HepG2 (cell line): ENCODE results near the gene RNH1. TPM values are rescaled to one million over a fixed set of nuclear protein-coding genes. Genes with fewer than 3 reads are reported as not detected.

Experiments
- ARHGAP35 ChIP-seq: sonication (generic); formaldehyde crosslinking; IDR thresholded peaks from 2 replicates; pipeline ENCODE4 v1.9.0; 2022; ENCODE audit warnings: mild to moderate bottlenecking, inconsistent platforms, moderate library complexity, missing genetic modification reagents, borderline replicate concordance
- ATF7 ChIP-seq, 2 experiments: fragments of 450-650 bp in 1 of 2; sonication (generic) in 1 of 2; formaldehyde crosslinking in 1 of 2; IDR thresholded peaks; 2 replicates each; pipeline versions ENCODE4 v1.4.0 to v1.6.1; 2016 to 2020; ENCODE audit warnings: antibody characterized with exemption in 1 of 2, mild to moderate bottlenecking in 1 of 2, missing genetic modification reagents in 1 of 2
- KDM6A ChIP-seq: IDR thresholded peaks from 2 replicates; pipeline ENCODE4 v1.6.1; 2016; ENCODE audit warnings: low read depth
- NCOA1 ChIP-seq: sonication (generic); formaldehyde crosslinking; IDR thresholded peaks from 2 replicates; pipeline ENCODE4 v1.9.0; 2021; ENCODE audit warnings: missing genetic modification reagents
- PCBP1 ChIP-seq: fragments of 200-400 bp; formaldehyde crosslinking; IDR thresholded peaks from 2 replicates; pipeline ENCODE4 v1.6.1; 2017; ENCODE audit warnings: mild to moderate bottlenecking, low read depth, low read length, borderline replicate concordance
- U2AF2 ChIP-seq: fragments of 200-400 bp; formaldehyde crosslinking; IDR thresholded peaks from 2 replicates; pipeline ENCODE4 v1.6.1; 2017; ENCODE audit warnings: low read depth, mild to moderate bottlenecking, low read length
- ZBTB20 ChIP-seq: sonication (generic); formaldehyde crosslinking; IDR thresholded peaks from 2 replicates; pipeline ENCODE4 v1.8.1; 2023; ENCODE audit warnings: missing genetic modification reagents, low read depth, mild to moderate bottlenecking, borderline replicate concordance
- ZBTB42 ChIP-seq: sonication (generic); formaldehyde crosslinking; IDR thresholded peaks from 2 replicates; pipeline ENCODE4 v1.5.0; 2020; ENCODE audit warnings: mild to moderate bottlenecking, missing genetic modification reagents
- ZFP41 ChIP-seq: sonication (generic); formaldehyde crosslinking; IDR thresholded peaks from 2 replicates; pipeline ENCODE4 v1.4.0; 2020; ENCODE audit warnings: mild to moderate bottlenecking, missing genetic modification reagents, borderline replicate concordance
- ZNF136 ChIP-seq: sonication (generic); formaldehyde crosslinking; IDR thresholded peaks from 2 replicates; pipeline ENCODE4 v1.8.1; 2022; ENCODE audit warnings: low read depth, mild to moderate bottlenecking, moderate library complexity, missing genetic modification reagents
- ZNF138 ChIP-seq: sonication (generic); formaldehyde crosslinking; IDR thresholded peaks from 2 replicates; pipeline ENCODE4 v1.5.0; 2020; ENCODE audit warnings: mild to moderate bottlenecking, low read depth, missing genetic modification reagents
- ZNF549 ChIP-seq: sonication (generic); formaldehyde crosslinking; IDR thresholded peaks from 2 replicates; pipeline ENCODE4 v1.5.0; 2020; ENCODE audit warnings: missing genetic modification reagents
- ZNF552 ChIP-seq: sonication (generic); formaldehyde crosslinking; IDR thresholded peaks from 2 replicates; pipeline ENCODE4 v1.9.0; 2022; ENCODE audit warnings: missing genetic modification reagents, mild to moderate bottlenecking, borderline replicate concordance
- polyA plus RNA-seq, 8 experiments: library from polyadenylated mRNA; depleted of rRNA in 3 of 8; stranded (reverse) in 7 of 8; unstranded in 1 of 8; fragments of >200 nt; fragmentation: Illumina TruSeq in 4 of 8; extraction: Trizol in 4 of 8; gene quantifications; 2 replicates each; pipeline versions ENCODE4 v1.2.1 to v1.2.3, GENCODE V29; 2011 to 2016; ENCODE audit warnings: low read depth in 4 of 8, missing spikeins in 1 of 8, mixed read lengths in 1 of 8; ENCODE audit not compliant: insufficient read depth in 1 of 8
- total RNA-seq, 5 experiments: library from RNA; depleted of rRNA; stranded (reverse); fragments of >200 nt; fragmentation: Illumina TruSeq; extraction: Trizol; gene quantifications; 2 replicates each; pipeline ENCODE4 v1.2.3, GENCODE V29; 2016; ENCODE audit warnings: low read depth in 1 of 5
- TF ChIP-seq, protein P1 (sequence below): sonication (generic); formaldehyde crosslinking; IDR thresholded peaks from 2 replicates; pipeline ENCODE4 v1.4.0; 2020; ENCODE audit warnings: mild to moderate bottlenecking, missing genetic modification reagents
- TF ChIP-seq, protein P2 (sequence below): sonication (generic); formaldehyde crosslinking; IDR thresholded peaks from 2 replicates; pipeline ENCODE4 v1.9.0; 2021; ENCODE audit warnings: mild to moderate bottlenecking, missing genetic modification reagents
- TF ChIP-seq, protein P3 (sequence below): sonication (generic); formaldehyde crosslinking; IDR thresholded peaks from 2 replicates; pipeline ENCODE4 v1.4.0; 2020; ENCODE audit warnings: missing genetic modification reagents
- TF ChIP-seq, protein P4 (sequence below): IDR thresholded peaks from 2 replicates; pipeline ENCODE4 v1.6.1; 2016

The RNH1 gene
- total and polyA plus RNA-seq, 2 of the 13 experiments (the other 11 are each of a cell fraction or from before 2014, with no cell fraction given) = 36.0 to 74.1 TPM

DNA sequence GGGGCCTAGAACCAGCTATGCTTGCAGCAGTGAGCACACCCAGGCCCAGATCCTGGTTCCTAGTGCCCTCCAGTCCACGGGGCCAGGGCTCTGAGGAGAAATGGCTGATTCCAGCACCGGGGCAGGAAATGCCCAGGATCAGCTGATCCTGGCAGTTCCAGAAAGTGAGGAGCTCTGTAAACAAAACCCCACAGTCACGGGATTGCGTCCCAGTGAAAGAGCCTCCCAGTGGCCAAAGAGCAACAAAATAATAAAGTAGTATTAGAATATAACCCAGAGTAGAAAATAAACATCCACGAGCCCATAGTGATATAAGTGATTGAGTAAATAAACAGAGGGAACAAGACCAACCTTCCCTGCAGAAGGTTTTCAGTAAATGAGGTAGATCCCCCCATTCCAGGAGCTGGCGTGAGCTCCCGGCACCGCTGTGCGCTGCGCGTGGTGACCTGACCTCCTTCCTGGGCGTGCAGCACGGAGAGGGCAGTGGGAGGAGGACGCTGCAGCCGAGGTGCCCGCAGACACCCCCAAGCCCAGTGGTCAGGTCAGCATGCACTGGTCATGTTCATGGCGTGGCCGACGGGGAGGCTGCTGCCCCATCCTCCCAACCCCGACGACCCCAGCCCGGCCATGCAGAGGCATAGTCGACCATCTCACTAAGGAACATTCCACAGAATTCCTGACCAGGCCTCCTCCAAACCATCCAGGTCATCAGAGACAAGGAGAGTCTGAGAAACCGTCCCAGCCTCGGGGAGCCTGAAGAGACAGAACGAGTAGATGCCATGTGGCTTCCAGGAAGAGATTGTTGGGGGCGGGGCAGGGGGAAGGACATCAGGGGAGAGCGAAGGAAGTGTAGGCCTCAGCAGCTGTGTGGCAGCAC is 37.1 kb downstream of the RNH1 start (continued):
- TF ChIP-seq, protein P1, sequence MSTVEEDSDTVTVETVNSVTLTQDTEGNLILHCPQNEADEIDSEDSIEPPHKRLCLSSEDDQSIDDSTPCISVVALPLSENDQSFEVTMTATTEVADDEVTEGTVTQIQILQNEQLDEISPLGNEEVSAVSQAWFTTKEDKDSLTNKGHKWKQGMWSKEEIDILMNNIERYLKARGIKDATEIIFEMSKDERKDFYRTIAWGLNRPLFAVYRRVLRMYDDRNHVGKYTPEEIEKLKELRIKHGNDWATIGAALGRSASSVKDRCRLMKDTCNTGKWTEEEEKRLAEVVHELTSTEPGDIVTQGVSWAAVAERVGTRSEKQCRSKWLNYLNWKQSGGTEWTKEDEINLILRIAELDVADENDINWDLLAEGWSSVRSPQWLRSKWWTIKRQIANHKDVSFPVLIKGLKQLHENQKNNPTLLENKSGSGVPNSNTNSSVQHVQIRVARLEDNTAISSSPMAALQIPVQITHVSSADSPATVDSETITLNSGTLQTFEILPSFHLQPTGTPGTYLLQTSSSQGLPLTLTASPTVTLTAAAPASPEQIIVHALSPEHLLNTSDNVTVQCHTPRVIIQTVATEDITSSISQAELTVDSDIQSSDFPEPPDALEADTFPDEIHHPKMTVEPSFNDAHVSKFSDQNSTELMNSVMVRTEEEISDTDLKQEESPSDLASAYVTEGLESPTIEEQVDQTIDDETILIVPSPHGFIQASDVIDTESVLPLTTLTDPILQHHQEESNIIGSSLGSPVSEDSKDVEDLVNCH (CRISPR knock-in tag) = no peak
- TF ChIP-seq, protein P2, sequence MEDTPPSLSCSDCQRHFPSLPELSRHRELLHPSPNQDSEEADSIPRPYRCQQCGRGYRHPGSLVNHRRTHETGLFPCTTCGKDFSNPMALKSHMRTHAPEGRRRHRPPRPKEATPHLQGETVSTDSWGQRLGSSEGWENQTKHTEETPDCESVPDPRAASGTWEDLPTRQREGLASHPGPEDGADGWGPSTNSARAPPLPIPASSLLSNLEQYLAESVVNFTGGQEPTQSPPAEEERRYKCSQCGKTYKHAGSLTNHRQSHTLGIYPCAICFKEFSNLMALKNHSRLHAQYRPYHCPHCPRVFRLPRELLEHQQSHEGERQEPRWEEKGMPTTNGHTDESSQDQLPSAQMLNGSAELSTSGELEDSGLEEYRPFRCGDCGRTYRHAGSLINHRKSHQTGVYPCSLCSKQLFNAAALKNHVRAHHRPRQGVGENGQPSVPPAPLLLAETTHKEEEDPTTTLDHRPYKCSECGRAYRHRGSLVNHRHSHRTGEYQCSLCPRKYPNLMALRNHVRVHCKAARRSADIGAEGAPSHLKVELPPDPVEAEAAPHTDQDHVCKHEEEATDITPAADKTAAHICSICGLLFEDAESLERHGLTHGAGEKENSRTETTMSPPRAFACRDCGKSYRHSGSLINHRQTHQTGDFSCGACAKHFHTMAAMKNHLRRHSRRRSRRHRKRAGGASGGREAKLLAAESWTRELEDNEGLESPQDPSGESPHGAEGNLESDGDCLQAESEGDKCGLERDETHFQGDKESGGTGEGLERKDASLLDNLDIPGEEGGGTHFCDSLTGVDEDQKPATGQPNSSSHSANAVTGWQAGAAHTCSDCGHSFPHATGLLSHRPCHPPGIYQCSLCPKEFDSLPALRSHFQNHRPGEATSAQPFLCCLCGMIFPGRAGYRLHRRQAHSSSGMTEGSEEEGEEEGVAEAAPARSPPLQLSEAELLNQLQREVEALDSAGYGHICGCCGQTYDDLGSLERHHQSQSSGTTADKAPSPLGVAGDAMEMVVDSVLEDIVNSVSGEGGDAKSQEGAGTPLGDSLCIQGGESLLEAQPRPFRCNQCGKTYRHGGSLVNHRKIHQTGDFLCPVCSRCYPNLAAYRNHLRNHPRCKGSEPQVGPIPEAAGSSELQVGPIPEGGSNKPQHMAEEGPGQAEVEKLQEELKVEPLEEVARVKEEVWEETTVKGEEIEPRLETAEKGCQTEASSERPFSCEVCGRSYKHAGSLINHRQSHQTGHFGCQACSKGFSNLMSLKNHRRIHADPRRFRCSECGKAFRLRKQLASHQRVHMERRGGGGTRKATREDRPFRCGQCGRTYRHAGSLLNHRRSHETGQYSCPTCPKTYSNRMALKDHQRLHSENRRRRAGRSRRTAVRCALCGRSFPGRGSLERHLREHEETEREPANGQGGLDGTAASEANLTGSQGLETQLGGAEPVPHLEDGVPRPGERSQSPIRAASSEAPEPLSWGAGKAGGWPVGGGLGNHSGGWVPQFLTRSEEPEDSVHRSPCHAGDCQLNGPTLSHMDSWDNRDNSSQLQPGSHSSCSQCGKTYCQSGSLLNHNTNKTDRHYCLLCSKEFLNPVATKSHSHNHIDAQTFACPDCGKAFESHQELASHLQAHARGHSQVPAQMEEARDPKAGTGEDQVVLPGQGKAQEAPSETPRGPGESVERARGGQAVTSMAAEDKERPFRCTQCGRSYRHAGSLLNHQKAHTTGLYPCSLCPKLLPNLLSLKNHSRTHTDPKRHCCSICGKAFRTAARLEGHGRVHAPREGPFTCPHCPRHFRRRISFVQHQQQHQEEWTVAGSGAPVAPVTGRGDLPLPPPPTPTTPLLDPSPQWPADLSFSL = no peak
- TF ChIP-seq ATF7 (IDR thresholded peaks at IDR 0.05) (no peak), ATF7 (CRISPR knock-in tag; IDR thresholded peaks at IDR 0.05) (no peak), ZBTB42 (no peak), U2AF2 (no peak), ZFP41 (CRISPR knock-in tag) (no peak), ZNF136 (CRISPR knock-in tag) (no peak), ZNF552 (CRISPR knock-in tag) (no peak), NCOA1 (no peak), ARHGAP35 (CRISPR knock-in tag) (no peak), PCBP1 (no peak), ZNF138 (no peak), ZBTB20 (CRISPR knock-in tag) (no peak), ZNF549 (peak; percentile 85; the same call in 1 of the 2 replicates), KDM6A (CRISPR knock-in tag) (0 out of 2 replicates have a peak, but pooled peaks have one; percentile 24)
- TF ChIP-seq, protein P3, sequence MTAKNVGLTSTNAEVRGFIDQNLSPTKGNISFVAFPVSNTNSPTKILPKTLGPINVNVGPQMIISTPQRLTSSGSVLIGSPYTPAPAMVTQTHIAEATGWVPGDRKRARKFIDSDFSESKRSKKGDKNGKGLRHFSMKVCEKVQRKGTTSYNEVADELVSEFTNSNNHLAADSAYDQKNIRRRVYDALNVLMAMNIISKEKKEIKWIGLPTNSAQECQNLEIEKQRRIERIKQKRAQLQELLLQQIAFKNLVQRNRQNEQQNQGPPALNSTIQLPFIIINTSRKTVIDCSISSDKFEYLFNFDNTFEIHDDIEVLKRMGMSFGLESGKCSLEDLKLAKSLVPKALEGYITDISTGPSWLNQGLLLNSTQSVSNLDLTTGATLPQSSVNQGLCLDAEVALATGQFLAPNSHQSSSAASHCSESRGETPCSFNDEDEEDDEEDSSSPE (CRISPR knock-in tag) = peak; percentile 36; the same call in 1 of the 2 replicates
- TF ChIP-seq, protein P4, sequence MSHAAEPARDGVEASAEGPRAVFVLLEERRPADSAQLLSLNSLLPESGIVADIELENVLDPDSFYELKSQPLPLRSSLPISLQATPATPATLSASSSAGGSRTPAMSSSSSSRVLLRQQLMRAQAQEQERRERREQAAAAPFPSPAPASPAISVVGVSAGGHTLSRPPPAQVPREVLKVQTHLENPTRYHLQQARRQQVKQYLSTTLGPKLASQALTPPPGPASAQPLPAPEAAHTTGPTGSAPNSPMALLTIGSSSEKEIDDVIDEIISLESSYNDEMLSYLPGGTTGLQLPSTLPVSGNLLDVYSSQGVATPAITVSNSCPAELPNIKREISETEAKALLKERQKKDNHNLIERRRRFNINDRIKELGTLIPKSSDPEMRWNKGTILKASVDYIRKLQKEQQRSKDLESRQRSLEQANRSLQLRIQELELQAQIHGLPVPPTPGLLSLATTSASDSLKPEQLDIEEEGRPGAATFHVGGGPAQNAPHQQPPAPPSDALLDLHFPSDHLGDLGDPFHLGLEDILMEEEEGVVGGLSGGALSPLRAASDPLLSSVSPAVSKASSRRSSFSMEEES (CRISPR knock-in tag) = peak; percentile 99
